ENCODE results near the gene HIPK3.

DNA sequence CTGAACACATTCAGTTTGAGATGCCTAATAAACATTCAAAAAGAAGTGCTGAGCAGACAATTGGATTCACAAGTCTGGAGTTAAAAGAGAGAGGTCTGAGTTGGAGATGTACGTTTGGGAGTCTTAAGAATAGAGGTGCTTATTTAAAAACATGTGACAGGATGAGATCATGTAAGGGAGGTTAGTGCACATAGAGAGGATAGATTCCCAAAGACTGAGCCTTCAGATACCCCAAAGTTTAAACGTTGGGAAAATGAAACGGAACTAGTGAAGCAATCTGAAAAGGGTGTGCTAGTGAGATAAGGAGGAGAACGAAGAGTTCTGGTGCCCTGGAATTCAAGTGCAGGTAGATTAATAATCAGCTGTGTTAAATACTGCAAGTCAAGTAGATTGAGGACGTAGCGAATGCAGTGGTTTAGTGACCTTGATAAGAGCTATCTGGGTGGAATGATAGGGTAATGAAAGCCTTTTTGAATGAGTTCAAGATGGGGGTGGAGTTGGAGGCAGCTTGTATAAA lies 63.7 kb downstream of the HIPK3 start:
- TF ChIP-seq, protein P1, sequence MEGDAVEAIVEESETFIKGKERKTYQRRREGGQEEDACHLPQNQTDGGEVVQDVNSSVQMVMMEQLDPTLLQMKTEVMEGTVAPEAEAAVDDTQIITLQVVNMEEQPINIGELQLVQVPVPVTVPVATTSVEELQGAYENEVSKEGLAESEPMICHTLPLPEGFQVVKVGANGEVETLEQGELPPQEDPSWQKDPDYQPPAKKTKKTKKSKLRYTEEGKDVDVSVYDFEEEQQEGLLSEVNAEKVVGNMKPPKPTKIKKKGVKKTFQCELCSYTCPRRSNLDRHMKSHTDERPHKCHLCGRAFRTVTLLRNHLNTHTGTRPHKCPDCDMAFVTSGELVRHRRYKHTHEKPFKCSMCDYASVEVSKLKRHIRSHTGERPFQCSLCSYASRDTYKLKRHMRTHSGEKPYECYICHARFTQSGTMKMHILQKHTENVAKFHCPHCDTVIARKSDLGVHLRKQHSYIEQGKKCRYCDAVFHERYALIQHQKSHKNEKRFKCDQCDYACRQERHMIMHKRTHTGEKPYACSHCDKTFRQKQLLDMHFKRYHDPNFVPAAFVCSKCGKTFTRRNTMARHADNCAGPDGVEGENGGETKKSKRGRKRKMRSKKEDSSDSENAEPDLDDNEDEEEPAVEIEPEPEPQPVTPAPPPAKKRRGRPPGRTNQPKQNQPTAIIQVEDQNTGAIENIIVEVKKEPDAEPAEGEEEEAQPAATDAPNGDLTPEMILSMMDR (conservative IDR thresholded peaks at IDR 0.05), result no peak
- no peak for TF ChIP-seq EZH2 (IDR thresholded peaks at IDR 0.05; ENCODE audit: low read depth)
